ENCODE results near the gene TAF6.

Gene TAF6

DNA sequence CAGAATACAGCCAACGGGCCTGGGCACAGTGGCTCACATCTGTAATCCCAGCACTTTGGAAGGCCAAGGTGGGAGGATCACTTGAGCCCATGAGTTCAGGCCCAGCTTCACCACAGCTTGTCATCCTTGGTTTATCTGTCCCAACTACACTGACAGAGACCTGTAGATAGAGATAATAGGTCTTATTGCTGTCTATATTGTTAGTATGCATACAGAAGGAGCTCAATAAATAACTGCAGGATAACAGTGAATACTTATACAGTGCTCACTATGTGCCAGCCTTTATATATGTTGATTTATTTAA is 1.5 kb upstream of the TAF6 start:
- DNase-seq: no peak

DNA sequence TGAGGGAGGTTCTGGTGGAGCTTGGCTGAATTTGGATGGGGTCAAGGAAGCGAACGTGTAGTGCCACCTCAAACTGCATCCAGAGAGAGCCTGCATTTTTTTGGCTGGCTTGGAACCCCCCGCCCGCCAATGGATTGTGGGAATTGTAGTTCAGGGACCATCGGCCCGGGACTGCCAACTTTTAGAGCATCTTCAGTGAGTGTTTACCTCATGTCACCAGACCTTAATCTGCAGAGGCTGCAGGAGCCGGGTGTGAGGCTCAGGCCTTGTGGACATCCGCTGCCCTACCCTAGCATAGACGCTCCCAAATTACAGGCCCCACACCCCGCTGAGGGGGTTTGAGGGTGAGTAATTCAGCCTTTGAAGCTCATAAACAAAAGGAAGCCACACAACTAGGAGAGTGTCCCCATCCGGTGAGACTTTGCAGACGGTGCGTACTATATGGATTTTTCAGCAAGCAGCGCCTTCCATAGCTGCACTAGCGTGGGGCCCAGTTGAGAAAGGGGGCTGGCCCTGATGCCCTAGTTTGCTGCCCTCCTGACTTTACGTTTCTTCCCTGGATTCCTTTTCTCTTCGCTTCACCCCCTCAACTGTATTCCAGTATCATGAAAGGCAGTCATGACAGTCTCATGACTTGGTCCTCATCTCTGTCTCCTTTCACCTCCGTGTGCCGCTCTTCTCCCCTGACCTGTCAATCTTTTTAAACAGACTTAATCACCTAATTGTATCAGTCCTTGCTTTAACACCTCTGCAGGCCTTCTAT is 993 bp upstream of the TAF6 start:
- peak; percentile 58 for DNase-seq

DNA sequence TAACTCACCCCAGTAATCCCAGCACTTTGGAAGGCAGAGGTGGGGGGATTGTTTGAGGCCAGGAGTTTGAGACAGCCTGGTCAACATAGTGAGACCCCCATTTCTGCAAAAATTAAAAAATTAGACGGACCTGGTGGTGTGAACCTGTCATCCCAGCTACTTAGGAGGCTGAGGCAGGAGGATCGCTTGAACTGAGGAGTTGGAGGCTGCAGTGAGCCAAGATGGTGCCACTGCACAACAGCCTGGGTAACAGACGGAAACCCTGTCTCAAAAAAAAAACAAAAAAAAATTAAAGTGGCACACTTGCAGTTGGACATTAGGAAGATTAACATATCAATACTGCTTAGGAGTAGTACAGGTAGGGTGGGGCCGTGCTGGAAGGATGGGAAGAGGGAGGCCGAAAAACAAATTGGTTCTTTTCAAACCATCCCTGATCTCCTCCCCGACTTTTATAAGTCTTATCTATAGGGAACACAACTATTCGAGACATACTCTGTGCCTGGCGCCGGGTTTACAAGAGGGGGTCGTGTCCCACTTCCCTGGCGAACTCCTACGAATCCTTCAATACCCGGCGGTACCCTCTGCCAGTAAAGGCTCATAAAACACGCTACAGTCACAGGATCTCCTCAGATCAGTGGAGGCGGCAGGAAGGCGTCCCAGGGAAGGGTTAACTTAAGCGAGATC is 628 bp downstream of the TAF6 start:
- no peak for DNase-seq

DNA sequence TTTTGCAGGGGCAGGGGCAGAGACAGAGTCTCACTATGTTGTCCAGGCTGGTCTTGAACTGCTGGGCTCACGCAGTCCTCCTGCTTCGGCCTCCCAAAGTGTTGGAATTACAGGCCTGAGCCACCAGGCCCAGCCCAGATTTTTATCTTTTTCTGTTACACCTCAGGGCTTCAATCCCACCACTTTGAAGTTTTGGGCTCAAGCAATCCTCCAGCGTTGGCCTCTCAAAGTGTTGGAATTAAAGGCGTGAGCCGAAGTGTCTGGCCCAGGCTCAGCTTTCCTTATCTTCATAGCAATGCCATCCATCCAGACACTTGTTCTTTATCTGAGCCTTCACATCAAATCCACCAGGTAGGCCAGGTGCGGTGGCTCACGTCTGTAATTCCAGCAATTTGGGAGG is 4.1 kb downstream of the TAF6 start:
- DNase-seq: no peak

DNA sequence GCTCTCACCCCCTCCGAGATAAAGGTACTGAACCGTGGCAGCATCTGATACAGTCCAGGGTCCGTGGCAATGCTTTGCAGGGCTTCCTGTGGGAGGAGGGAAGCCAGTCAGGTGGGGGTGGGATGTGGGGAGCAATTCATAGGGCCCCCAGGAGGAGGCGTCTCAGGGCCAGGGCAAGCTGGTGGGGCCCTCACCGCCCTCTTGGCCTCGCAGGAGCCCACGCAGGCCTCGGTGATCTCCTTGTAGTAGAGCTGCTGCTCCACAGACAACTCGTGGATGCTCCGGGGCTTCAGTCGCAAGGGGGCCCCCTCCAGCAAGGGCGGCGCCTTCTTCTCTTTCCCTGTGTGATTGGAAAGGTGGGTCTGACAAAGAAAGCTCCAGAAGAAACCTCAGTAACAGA is 7.2 kb downstream of the TAF6 start:
- DNase-seq: no peak

DNA sequence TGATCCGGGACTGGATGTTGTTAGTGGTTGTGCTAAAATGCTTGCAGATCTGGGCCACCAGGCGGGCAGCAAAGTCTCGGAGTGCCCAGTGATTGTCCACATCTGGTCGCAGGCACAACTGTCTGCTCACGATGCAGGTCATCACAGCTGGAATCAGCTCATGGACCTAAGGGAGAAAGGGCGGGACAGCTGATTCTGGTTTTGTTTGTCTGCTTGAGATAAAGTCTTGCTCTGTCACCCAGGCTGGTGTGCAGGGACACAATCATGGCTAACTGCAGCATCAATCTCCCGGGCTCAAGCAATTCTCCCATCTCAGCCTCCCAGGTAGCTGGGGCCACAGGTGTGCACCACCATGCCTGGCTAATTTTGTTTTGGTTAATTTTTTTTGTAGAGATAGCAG is 8.0 kb downstream of the TAF6 start:
- no peak for DNase-seq

DNA sequence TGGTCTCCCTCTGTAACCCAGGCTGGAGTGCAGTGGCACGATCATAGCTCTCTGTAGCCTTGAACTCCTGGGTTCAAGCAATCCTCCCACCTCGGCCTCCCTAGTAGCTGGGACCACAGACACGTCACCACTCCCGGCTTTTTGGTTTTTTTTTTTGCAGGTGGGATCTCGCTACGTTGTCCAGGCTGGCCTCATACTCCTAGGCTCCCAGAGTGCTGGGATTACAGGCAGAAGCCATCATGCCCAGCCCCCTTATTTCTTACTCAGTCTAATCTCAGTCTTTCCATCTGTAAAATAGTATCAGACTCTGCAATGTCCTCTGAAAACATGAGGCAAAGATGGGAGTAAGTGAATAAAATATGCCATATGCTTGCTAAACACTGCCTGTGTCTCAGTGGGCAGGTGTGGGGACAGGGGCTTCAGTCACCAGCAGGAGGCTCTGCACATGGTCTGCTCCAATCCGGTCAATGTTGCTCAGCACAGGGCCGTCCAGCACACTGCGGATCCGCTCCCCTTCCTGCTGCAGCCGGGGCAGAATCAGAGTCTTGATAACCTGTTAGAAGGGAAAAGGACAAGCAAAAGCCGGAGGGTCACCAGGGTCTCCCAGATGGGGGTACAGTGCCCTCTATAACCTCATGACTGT is 9.5 kb downstream of the TAF6 start:
- no peak for DNase-seq

DNA sequence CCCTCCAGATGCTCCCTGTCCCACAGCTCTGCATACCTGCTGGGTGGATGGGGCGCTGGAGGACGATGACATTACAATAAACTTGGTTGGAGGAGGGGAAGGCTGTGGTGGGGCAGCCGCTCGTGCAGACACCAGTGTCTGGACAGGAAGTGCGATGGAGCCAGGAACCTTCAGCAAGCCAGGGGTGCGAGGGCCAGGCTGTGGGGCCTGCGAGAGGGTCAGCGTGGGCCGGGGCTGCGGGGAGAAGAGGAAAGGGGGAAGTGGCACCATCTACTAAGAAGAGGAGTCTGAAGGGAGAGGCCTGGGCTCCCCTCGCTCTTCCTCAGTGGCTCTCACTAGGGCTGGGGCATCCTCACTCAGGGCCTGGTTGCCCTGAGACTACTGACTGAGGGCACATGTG is 11.3 kb downstream of the TAF6 start:
- DNase-seq: no peak

DNA sequence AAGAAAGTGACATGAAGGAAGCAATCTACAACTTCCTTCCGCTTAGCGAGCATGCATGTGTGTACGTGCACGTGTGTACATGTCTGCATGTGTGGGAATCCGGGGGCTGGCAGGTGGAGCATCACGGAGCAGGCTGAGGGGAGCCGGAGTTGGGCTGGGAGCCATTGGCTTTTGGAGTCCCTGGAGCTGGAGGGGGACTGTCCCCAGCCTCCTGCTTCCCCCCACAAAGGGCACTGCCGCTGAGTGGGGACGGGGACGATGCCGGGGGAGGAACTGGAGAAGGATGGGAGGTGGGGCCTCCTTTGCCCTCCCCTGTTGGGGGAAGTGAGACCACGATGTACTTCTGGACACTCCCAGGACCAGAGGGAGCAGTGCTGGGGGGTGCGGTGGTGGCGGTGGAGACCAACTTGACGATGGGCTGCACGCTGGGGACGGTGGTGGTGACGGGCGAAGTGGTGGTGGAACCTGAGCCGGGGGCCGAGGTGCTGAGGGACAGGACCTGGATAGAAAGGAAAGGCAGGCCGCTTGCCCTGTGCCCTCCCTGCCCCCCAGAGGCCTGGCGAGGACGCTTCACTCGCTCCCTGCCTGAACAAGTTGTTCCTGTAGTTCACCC is 11.9 kb downstream of the TAF6 start:
- DNase-seq: no peak

DNA sequence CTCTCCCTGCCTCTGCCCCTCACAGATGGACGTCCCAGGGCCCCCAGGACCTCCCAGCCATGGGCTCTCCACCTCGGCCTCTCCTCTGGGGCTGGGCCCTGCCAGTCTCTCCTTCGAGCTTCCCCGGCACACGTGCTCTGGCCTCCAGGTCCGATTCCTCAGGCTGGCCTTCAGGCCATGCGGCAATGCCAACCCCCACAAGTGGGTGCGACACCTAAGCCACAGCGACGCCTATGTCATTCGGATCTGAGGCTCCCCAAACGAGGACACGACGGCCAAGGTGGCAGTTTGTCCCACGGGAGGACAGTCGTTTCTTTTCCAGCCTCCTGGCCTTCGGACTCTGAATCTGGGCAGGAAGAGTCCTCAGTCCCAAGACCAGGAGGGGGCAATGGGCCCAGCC is 12.5 kb downstream of the TAF6 start:
- DNase-seq: no peak

DNA sequence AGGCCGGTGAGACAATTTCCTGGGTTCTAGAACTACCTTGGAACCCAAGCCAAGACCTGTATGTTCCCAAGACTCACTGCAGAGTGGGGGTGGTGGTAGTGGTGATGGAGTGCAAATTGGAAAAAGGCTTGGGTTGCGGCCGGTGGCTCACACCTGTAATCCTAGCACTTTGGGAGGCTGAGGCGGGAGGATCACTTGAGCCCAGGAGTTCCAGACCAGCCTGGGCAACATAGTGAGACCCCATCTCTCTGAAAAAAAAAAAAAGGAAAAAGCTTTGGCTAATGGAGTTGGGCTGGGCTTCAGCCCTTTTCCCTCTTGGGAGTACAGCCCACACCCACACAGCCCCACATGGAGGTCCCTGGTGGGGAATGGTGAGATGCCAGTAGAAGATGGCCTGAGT is 13.6 kb downstream of the TAF6 start:
- no peak for DNase-seq

DNA sequence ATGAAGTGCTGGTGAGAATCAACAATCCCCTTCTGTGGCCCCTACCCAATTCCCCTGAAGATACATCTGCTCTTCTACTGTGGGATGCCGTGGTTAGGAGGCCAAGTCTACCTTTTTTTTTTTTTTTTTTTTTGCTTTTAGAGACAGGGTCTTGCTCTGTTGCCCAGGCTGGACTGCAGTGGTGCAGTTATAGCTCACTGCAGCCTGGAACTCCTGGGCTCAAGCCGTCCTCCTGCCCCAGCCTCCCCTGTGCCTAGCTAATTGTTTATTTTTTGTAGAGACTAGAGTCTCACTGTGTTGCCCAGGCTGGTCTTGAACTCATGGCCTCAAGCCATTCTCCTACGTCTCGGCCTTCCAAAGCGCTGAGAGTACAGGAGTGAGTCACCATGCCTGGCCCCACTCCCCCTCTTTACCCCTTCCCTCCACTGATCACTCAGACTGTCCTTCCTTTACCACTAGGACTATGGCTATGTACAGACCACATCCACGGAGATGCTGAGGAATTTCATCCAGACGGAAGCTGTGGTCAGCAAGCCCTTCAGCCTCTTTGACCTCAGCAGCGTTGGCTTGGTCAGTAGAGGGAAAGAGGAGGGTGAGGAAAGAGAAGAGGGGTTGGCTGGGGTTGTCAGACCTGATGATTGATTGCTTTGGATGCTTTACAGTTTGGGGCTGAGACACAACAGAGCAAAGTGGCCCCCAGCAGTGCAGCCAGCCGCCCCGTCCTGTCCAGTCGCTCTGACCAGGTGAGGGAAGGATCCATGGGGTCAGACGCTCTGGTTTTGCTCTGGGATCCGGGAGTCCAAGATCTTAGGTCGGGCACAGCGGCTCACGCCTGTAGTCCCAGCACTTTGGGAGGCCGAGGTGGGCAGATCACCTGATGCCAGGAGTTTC is 16.0 kb downstream of the TAF6 start:
- DNase-seq: no peak

DNA sequence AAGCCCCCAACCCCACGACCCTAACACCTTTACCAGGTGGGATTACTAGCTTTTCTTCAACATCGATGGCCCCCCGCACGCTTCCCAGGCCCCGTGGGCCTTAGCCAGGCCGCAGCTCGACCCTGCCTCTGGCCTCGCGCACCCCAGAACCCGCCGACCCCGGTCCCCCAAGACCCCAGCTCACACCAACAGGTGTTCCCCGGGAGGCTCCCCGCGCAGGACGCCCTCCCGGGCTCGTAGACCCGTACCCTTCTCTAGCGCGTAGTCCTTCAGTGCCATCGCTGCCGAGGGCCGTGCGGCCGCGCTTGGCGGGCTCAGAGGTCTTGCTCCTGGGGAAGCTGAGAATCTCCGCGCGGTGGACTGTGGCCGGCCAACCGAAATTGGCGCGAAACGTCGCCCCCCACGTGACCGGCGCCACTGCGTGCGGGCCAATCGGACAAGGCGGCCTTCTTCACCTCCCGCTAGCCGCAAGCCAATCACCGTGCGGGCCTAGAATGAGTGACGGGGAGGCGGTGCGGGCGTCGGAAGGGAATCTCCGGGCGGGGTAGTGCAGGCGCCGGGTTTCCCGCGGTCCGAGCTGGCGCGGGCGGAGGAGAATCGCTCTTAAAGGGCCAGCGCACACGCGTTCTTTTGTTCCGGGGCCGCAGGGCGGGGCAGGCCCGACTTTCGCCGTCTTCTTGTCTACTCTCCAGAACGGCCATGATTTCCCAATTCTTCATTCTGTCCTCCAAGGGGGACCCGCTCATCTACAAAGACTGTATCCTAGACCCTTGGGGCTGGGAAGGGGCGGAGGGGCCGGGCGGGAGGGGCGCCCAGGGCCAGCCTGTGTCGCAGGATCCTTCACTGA is 17.9 kb downstream of the TAF6 start, which contains the start of the genes AP4M1 and MCM7:
TSS of gene AP4M1 (plus strand) at position 628 of the 847 bp plus-strand sequence. CDS start at position 700, 72 bp downstream.
TSS of gene MCM7 (minus strand) at position 382 of the 847 bp plus-strand sequence. CDS start at position 279, 103 bp downstream.
- DNase-seq: peak; percentile 93

DNA sequence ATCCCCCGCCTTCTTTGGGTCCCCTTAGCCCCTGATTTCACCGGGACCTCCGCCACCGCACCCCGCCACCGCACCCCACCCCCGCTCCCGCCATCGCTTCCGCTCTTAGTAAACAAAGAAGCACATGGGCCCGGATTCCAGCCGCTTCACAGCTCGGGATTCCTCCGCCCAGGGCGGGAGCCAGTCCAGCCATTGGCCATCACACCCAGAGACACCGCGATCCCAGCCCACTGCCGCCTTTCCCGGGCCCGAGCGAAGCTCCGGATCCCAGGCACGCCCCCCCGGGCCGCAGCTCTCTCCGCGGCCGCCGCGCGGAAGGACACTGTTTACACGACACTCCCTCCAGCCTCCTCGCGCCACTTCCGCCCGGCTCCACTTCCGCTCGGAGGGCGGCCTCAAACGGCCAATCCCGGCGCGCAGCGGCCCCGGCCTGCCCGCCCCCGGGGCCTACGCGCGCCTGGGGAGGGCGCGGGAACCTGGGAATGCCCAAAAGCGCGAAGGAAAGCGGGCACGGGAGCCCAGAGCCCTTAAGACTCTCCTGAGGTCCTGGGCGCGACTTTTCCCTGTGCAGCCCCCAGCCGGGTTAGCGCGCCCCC is 18.6 kb downstream of the TAF6 start:
- DNase-seq: peak; percentile 87

DNA sequence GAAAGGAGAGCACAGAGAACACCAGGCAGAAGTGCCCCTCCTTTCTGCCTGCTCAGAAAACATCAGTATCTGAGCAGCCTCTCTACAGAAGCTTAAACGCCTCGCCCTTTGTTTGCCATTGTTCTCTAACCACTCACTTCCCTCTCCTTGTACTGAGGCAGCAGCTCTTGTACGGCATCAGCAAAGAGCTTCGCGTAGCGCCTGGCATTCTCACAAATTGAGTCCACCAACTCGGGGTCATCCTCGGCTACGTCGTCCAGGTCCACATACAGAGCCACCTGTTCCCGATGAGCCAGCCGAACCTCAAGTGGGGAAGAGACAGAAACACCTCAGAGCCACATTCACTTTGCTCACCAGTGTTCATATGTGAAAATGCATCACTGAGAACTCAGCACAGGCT is 19.7 kb downstream of the TAF6 start:
- no peak for DNase-seq

DNA sequence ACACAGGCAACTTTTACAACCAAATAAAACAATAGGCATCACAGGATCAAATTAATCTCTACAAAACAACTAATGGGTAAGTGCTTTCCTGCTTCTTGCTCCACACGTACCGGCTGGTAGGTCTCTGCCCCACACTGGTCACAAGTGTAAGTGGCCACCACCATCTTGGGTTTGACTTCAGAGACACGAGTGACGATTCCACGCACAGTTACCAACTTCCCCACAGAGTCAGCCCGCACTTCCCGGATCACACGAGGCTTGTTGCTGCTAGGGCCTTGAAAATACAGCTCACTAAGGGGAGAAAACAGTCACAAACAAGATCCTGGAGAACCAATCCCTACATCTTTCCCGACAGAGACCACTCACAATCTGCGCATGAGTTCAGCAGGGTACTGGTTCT is 20.2 kb downstream of the TAF6 start:
- no peak for DNase-seq

DNA sequence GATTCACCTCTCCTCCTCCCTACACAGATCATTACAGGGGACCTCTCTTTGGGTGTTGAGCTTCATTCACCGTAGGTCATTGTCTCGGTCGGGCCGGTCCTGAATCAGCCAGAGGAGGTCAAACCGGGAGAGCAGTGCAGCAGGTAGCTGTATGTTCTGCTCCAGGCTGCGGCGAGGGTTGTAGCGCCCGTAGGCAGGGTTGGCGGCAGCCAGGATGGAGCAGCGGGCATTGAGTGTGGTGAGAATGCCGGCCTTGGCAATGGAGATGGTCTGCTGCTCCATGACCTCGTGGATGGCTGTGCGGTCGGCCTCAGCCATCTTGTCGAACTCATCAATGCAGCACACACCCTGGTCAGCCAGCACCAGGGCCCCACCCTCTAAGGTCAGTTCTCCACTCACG is 23.5 kb downstream of the TAF6 start:
- DNase-seq: no peak

DNA sequence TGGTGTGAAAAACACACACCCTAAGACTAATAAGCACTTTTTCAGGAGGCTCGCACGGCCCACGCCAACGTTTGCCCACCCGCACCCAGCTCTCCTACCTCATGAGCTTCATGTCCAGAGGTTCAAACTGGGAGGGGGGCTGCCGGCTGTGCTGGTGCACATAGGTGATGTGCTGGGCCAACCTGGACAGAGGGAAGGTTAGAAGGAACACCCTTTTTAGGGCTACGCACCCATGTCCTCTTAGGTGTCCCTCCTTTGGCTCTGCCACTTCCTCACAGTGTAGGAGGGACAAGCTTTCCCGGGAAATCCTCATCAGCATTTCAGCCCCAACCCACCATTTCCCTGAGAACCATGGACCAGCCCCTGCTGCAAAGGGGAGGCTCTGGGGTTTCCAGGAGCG is 23.9 kb downstream of the TAF6 start:
- DNase-seq: no peak

DNA sequence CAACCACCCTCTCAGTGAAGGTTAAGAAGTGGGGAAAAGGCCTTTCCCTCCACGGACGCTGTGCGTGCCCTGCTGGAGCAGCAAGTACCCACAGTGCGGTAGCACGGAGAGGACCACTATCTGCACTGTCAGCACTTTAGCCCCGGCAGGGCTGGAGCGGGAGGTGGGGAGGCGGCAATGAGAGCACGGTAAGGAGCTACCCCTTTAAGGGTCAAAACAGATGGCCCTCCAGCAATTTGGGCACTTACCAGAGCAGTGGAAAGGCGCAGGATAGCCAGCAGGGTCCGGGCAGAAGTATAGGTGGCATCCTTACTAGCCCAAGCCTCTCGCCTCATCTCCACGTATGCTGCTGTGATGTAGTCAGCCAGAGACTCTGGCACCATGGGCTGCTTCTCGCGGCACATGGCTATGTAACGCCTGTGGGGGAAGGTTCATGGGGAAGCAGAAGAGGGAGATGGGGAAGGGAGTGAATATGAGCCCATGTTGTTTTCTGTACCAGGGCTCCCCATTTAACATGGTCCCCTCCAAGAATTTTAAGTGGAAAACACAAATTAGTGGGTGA is 25.2 kb downstream of the TAF6 start:
- no peak for DNase-seq

DNA sequence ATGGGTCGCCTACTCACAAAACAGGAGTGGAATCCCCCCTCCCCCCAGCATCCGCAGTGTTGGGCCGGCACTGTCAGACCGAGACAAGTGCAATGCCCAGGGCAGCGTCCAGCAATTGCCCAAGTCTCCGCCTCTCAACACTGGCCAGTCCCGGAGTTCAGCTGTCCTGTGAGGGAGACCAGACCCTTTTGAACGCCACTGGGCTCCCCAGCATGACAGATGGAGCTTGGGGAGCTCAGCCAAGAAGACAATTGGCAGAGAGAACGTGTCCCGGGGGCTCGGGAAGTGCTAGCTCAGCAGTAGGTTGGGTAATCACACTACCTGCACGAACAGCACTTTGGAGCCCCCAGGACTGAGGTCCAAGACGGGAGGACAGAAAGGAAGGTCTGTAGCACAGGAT is 25.7 kb downstream of the TAF6 start:
- DNase-seq: no peak

DNA sequence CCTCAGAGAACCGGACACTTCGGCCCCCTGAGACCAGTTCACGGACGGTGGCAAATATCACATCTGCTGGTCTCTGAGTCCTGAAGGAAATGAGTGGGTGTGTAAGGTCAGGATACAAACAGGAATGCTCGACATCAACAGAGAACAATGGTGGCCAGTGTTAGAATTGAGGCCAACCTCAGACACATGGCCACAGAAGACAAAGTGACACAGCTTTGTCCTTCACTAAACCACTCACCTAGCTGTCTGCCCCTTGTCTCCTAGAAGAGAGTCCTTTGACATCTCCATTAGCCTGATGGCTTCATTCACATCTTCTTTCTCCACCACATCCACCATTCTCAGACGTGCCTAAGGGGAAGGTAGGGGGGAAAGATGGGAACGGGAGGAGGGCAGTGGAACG is 26.1 kb downstream of the TAF6 start:
- DNase-seq: no peak
